Stimulated activated CD8-positive, alpha-beta memory T cell treated with anti-CD3 and anti-CD28 coated beads, Interleukin-4, amount 100 ng/mL, for 48 hours (primary cell): ENCODE measurements around the gene UBE3B.

Experiments used
- DNase-seq: peaks from one replicate; pipeline ENCODE4 v3.0.0-alpha.2; 2020

Gene UBE3B

DNA sequence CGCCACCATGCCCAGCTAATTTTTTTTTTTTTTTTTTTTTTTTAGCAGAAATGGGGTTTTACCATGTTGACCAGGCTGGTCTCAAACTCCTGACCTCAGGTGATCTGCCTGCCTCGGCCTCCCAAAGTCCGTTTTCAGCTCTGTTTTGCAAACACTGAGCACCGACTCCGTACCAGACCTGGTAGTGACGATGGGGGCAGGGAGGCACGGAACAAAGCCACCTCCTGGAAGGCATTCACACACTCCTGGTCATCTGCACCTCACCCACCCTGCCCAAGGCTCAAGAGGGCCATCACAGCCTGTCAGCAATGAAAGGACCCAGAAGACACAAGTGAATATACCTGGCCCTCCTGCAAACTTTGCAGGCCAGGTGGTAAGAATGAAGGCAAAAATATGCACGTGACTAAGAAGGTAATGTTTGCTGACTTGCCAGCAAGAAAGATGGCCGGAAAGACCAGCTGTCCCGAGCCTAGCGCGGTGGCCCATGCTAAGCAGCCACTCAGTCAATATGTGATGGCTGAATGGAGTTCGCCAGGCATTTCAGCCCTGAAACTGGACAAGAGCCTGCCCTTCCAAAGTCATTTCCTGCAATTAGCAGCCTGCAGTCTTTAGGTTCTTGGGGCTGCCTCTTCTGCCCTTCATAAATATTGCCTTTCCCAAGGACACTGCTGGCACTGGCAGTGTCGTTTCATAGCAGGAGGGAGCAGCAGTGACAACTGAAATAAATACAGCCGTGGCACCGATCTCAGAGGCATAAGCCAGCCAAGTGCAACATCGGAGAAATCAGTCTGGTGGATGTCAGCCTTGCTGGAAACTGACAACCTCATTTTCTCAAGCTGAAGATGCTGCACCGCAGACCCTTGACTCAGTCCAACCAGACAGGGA lies 78.2 kb downstream of the UBE3B start:
- no peak for DNase-seq

DNA sequence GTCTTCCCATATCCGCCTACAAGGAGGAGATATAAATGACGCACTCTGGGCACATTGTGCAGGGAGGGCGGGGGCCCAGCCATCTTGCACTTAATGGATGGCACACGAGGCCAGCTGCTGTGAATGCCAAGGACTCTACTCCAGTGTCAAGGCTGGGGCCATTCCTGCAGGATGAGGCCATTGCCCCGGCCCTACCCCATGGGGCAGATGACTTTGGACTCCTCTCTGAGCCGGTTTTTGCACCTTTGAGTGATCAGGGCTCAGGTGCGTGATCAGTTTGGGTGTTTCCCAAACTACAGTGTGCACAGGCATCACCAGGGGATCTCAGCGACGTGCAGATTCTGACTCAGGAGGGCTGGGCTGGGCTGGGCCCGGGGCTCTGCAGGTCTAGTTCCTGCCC lies 79.8 kb downstream of the UBE3B start:
- no peak for DNase-seq

DNA sequence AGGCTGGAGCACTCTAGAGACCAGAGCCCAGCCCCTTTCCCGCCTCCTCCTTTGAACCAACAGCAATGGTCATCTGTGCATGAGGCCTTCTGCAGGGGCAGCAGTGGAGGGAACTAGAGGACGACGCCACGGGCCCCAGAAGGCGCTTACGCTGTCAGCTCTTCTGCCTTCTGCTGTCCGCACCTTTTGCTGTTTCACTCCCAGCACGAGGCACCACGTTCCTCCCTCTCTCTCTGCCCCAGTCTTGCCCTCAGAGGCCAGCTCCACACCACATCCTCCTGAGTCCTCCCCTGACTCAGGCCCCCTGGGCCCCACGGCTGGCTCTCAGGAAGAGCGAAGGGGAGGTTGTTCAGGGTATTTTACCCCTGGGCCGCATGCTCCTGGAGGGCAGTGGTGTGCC lies 80.4 kb downstream of the UBE3B start:
- no peak for DNase-seq

DNA sequence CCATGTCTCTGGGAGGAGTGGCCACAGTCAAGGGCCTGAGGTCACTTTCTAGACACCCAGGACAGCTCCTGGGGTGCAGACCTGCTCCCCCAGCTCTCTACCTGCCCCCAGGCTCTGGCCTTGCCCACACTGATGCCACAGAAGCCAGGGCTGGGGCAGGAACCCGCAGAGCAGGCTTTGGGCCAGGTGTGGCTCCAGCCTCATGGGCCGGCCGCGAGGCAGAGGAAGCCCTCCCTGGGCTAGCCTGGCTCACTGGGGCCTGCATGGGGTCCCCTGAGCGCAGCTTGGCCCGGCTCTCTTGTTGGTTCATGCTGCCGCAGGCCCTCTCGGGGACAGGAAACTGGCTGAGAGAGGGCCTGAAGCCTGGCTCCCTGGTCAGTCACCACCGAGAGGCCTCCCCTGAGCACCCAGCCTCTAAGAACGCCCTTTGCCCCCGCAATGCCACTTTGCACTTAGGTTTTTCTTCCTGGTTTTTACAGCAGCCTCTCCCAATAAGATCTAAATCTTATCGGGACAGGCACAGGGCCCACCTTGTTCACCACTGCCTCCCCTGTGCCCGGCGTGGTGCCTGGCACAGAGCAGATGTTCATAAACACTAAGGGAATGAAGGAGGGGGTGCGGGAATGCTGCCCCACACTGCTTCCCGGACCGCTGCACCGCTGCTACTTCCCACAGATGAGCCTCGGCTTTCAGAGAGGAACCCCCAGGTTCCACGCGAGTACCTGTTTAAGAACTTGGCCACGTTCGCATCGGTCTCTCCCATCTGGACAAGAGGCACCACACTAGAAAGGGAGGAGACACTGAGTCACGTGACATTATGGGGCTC lies 81.2 kb downstream of the UBE3B start:
- no peak for DNase-seq

DNA sequence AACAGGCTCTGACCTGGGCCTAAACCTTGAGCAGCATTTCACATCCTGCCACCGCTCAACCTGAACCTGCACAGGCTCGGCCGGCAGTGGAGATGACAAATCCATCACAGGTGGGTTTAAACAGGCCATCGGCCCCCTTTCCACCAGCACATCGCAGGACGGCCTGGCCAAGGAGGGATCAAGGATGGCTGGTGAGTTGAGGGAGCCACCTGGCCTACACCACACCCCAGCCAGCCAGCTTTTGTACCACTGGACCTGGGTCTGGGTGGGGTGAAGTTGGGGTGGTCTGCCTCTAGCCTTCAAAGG lies 81.7 kb downstream of the UBE3B start:
- no peak for DNase-seq

DNA sequence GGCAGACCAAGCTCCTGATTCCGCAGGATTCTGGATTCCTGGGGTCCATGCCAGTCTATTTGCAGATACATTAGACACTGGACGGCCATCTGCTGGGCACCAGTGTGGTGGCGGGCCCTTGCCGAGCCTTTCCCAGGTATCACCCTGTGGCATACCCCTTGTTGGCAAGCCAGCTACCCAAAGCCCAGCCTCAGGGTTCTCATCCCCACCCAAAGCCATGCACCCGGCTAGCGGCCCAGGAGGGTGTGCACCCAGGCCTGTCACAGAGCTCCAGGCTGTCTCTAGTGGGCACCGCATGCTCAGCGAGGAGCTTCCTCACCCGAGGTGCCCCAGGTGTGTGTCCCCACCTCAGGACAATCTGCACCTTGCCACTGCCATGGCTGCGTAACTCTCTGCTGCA lies 82.2 kb downstream of the UBE3B start:
- DNase-seq, result no peak

DNA sequence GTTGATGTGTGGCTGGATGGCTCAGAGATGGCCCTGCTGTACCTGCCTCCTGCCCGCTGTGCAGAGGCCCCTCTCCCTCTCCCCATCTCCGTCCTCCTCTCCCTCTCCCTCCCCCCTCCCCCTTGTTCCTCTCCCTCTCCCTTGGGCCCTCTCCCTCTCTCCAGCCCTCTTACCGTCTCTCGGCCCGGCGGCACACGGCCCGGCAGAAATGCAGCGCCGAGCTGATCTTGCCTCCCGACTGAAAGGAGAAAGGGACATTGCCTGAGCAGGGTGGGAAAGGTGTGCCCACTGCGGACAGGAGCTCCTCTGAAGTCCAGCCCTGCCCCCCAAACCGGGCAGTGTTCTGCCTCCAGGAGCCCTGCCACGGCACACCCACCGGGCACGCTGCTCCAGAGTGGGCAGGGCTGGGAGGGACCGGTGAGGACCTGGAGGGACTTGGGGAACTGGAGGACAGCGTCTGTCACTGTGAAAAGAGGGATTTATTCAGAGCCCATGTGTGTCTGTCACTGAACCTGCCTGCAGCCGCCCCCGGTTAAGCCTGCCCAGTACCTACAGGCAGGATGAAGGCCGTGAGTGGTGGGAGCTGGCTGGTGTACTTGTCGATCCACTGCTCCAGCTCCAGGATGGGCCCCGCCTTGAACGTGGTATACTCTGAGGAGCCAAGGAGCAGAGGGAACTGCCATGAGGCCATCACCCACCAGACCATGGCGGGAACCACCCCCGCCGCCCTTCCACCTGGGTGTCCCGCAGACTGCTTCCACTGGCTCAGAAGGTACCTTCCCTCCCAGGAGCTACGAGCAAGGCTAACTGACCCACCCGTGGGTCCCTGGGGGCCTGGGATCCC lies 83.7 kb downstream of the UBE3B start:
- DNase-seq, result no peak

DNA sequence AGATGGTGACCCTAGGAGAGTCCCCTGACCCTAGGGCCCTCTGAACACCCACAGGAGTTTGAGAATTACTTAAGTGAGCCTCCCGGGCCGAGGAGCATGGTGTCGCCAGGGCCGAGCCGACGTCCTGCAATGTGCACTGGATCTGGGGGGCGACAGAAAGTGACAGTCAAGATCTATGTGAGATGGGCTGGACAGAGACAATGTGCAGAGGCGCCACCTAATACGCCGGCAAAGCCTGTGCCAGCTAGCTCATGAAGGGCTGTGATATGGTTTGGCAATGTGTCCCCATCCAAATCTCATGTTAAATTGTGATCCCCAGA lies 84.2 kb downstream of the UBE3B start:
- no peak for DNase-seq

DNA sequence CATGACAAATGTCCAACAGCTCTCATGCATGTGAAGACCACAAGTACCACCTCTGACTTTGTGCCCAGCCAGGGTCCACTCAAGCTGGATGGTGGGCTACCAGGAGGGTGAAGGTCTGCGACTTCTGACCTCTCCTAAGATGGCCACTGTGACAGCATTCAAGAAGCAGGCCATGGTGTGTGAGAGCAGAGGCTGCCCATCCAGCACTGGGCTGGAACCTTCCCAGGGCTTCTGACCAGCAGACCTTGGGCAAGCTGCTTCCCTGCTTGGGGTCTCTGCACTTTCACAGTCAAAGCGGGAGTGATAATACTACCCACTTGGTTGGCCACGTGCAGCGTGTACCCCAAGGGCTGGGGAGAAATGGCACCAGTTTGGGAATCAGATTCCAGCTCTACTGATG lies 85.4 kb downstream of the UBE3B start:
- no peak for DNase-seq

DNA sequence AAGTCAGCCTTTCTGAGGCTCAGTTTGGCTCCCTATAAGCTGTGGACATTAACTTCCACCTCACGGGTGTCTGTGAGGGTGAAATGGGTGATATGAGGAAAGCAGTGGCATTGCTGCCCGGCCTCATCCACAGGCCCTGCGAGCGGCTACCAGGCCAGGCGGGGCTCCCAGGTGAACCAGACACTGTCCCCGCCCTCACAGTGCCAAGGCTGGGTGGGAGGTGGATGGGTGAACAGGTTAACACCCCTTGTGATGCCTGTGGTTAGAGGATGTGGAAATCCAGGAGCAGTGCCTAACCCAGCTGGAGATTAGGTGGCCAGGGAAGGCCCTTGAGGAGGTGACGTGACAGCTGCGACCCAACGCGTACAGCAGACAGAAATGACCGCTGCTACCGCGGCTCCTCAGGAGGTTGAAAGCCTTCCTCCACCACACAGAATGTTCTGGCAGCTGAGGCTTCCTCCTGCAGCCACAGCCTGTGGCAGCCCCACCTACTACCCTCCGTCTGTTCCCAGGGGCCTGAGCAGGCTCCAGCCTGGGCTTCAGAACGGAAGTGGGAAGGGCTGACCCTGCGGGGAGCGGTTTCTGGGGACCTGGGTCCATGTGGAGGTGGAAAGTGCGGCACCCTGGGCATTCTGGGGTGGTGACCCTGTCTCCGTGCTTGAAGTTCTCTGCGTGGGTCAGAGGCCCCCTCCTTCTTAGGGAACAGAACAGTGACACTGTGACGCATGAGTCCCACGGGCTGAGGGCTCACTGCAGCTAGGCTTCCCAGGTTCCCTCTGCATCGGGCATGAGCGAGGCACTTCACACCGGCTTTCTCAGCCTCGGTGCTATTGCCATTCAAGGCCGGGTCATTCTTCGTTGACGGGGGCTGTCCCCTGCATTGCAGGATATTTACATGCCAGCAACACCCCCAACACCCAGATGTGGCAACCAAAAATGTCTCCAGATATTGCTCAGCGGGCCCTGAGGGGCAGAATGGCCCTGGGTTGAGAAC lies 86.2 kb downstream of the UBE3B start:
- DNase-seq, result no peak

DNA sequence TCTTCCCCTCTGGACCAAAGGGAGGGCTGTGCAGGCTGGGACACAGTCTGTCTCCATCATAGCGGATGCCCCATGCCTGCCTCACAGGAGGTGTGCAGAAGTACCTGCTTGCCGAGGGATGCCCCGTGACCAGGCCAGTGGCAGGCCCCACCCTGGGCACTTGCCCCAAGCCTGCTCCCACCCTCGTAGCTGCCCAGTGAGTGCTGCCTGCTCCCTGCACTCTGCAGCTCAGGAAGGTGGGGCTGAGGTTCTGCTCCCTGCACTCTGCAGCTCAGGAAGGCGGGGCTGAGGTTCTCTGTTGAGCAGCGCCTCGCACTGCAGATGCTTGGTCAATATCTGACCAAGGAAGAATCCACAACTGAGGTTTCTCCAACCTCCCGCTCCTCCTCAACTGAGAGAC lies 89.0 kb downstream of the UBE3B start:
- no peak for DNase-seq

DNA sequence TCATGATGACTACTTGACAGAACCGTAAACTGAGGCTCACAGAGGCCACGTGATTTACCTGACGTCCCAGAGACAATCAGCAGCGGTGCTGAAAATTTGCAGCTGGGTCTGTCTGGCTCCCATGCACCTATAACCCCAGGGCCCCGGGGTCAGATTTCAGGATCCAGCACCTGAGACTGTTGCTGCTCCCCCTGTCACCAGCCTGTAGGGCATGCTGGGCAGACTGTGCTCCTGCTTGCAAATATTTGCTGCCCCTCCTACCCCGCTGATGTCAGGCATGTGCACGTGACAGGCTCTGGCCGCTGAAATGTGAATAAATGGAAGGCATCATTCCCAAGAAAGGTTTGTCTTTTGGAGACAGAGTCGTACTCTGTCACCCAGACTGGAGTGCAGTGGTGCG lies 89.9 kb downstream of the UBE3B start:
- DNase-seq, result no peak

DNA sequence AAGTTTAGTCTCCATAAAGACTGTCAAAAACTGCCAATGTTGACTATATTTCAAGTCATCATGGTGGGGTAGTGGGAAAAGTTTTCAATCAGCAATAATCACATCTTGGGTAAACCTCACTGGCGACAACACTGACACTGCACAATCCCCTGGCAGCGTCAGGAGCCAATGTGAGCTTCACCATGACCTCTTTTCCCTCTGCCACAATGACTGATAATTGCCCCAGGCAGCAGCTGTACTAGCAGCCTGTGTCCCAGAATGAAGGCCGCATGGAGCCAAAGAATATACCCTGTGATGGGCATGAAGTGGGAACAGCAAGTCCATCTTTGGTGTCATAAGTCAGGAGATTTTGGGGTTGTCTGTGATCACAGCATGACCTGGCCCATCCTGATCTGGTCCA lies 90.5 kb downstream of the UBE3B start:
- DNase-seq, result no peak

DNA sequence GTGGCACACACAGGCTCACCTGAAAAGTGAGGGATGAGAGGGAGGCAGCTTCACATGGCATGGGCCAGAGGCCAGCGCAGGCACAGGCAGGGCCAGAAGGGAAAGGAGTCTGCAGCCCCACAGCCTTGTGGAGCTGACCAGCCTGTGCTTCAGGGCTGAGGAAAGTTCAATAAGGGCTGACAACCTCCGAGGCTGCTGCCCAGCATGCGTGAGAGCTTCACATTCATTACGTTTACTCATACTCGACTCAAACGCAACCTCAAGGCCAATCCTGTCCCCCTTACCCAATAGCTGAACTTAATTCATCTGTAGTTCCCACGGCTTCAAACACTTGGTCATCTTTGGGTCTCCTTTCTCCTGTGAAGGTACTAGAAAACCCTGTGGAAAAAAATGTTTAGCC lies 91.1 kb downstream of the UBE3B start:
- DNase-seq, result no peak

DNA sequence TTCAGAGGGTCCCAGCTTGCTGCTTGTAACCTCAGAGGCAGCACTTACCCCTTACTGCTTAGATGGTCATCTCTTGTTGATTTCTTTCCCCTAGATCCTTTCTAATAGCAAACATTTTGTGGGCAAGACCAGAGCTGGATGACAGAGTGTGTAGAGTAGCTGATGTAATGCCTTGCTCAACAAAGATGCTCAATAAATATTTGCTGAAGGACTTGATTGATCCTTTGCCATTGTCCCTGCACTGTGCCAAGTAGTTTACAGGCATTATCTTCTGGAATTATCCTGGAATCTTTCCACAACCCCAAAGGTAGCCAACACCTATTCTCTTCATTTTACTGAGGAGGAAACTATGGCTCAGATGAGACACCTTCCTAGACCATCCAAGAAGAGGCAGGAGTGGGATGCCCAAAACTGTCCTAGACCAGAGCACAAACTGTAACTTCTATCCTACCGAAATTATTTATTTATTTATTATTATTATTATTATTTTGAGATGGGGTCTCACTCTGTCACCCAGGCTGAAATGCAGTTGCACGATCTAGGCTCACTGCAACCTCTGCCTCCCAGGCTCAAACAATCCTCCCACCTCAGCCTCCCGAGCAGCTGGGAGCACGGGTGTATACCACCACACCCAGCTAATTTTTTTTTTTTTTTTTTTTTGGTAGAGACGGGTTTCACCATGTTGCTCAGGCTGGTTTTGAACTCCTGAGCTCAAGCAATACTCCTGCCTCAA lies 94.5 kb downstream of the UBE3B start:
- DNase-seq, result no peak

DNA sequence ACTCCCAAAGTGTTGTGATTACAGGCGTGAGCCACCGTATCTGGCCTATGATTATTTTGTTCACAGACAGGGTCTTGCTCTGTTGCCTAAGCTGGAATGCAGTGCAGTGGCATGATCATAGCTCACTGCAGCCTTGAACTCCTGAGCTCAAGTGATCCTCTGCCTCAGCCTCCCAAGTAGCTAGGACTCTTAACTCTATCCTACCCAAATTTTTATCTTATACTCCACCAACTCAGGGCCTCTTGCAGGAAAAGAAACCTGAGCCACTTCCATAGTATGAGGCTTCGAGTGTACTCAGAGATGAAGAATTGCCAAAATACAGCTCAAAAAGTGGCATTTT lies 95.0 kb downstream of the UBE3B start:
- DNase-seq, result no peak

DNA sequence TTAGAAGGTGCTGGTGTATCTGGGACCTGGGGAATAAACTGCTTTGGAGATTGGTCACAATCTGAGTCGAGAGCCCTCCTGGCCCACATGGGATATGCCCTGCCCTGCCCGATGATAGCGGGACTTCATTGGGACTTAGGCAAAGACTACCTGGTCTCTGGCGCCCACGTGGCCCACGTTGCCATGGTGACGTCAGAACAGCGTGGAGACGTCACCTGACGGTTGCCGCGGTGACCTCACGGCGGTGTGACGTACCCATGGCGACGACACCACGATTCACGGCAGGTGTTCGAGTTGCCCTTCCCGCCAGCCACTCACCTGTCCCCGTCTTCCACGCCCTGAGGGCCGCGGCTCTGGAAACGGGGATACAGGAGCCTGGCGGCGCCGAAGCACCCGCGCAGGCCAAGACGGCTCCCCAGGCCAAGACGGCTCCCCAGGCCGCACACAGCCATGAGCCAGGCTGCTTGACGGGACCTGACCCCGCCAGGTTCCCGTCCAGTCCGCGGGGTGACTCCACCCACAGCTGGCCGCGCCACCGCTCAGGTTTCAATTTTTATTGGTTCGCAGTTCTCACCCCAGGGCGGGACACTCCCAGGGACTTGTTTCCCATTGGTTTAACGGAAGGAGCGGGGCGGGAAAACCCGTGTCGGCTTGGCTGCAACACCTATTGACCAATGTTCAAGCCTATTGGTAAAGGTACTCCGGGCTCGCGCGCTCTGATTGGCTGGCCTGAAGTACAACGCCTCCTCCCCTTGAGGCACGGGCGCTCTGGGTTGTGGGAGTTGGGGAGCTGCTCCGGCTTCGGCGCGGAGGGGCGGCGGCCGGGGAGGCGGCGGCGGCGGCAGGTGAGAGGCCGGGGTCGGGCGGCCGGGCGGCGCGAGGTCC lies 95.8 kb downstream of the UBE3B start, which contains the start of the genes MMAB and MVK:
Gene MMAB, minus strand, starts transcription at position 476 of the 885 bp plus-strand sequence. Its CDS starts 24 bp downstream, at position 452.
Gene MVK, plus strand, starts transcription at position 766 of the 885 bp plus-strand sequence. CDS start 1,029 bp downstream, outside the sequence.
- peak; percentile 97 for DNase-seq

DNA sequence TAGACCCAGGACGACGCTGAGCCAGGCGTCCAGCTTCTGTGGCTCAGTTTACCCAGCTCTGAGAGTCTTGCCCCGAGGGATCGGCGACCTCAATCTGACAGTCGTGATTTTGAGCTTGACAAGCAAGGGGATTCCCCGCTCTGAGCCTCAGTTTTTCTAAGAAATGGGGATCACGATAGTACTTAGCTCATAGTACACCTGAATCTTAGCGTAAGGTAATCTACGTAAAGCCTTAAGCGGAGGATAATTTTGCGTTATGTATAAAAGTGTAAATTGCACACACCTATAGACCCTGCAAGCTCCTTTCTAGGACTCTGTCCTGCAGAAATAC lies 96.4 kb downstream of the UBE3B start:
- no peak for DNase-seq

DNA sequence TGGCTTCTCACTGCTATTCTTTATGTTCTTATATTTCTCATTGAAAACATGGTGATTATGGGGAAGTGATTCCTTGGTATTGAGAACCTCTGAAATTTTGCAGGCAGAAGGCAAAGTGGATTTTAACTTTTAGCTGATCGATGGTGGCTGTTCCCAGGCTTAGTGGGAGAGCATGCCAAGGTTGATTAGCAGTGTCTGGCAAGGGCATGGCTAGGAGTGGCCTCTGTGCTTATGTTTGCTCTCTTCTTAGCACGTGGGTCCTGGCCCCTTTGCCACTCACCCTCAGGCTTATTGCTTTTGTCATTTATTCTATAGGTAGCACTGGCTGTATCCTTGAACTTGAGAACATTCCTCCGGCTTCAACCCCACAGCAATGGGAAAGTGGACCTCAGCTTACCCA lies 98.2 kb downstream of the UBE3B start:
- DNase-seq, result no peak

DNA sequence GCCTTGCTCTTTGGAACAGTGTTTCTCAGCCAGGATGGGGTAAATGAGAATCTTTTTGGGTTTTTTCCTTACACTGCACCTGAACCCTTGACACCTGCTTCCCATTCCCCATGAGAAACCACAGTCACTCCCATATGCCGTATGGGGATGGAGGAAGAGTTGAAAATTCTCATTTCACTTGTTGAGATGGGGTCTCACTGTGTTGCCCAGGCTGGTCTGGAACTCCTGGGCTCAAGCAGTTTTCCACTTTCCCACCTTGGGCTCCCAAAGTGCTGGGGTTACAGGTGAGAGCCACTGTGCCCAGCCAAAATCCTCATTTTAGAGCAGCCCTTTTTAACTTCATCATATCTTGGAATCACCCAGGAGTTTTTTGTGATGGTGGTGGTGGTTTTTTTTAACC lies 99.9 kb downstream of the UBE3B start:
- no peak for DNase-seq
